ENCODE measurements around the gene TTYH3. TPM values are rescaled to one million over a fixed set of nuclear protein-coding genes. Genes with fewer than 3 reads are reported as not detected.

TTYH3 gene
- polyA plus RNA-seq, 1 donor (not counting 4 experiments of a cell fraction or from before 2014, with no cell fraction given) = 8.5 TPM

- FAIRE-seq (no peak), DNase-seq (ENCODE audit: low read depth, low spot score) (no peak)
- Histone ChIP-seq H3K79me2 (ENCODE audit: control insufficient read depth, insufficient read depth, low read length) (peaks cover 69% of the 10 kb centered on the region), H3K27me3 (ENCODE audit: control insufficient read depth, extremely low read depth, insufficient read depth, low read length) (no peaks in the 10 kb centered on the region), H3K4me3 (ENCODE audit: control insufficient read depth in 2 of 3, extremely low read depth in 1 of 3, insufficient read depth in 2 of 3, low read depth in 1 of 3, low read length in 3 of 3) (no peak overlapping the region), H2AFZ (ENCODE audit: control insufficient read depth, low read length) (no peak overlapping the region), H3K9ac (ENCODE audit: control insufficient read depth, extremely low read depth, insufficient read depth, low read length) (no peak overlapping the region), H3K4me2 (ENCODE audit: control insufficient read depth, extremely low read depth, insufficient read depth, low read depth, low read length) (no peak overlapping the region), H4K20me1 (ENCODE audit: control insufficient read depth, extremely low read depth, insufficient read depth, low read length) (peaks cover 13% of the 10 kb centered on the region), H3K9me3 (ENCODE audit: control insufficient read depth, low read depth, low read length) (no peaks in the 10 kb centered on the region), H3K4me1 (ENCODE audit: control insufficient read depth, extremely low read depth, insufficient read depth, low read length) (peaks cover 29% of the 10 kb centered on the region), H3K9me1 (ENCODE audit: control insufficient read depth, extremely low read depth, insufficient read depth, low read length) (peaks cover 5% of the 10 kb centered on the region), H3K27ac (ENCODE audit: control insufficient read depth, insufficient read depth, low read length) (no peak overlapping the region), H3K36me3 (ENCODE audit: control insufficient read depth in 2 of 2, extremely low read depth in 1 of 2, insufficient read depth in 2 of 2, low read length in 2 of 2) (peaks cover 2 to 3% of the 10 kb centered on the region in 2 experiments)
- dilution Hi-C loops (cut with MboI; ENCODE audit: extremely low pct_ligation_motif_present, low sequenced_read_pairs) = no loop called here
- TF ChIP-seq, protein P1, sequence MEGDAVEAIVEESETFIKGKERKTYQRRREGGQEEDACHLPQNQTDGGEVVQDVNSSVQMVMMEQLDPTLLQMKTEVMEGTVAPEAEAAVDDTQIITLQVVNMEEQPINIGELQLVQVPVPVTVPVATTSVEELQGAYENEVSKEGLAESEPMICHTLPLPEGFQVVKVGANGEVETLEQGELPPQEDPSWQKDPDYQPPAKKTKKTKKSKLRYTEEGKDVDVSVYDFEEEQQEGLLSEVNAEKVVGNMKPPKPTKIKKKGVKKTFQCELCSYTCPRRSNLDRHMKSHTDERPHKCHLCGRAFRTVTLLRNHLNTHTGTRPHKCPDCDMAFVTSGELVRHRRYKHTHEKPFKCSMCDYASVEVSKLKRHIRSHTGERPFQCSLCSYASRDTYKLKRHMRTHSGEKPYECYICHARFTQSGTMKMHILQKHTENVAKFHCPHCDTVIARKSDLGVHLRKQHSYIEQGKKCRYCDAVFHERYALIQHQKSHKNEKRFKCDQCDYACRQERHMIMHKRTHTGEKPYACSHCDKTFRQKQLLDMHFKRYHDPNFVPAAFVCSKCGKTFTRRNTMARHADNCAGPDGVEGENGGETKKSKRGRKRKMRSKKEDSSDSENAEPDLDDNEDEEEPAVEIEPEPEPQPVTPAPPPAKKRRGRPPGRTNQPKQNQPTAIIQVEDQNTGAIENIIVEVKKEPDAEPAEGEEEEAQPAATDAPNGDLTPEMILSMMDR (optimal IDR thresholded peaks at IDR 0.05 in 1 of 3, IDR thresholded peaks at IDR 0.05 in 1 of 3, conservative IDR thresholded peaks at IDR 0.05 in 1 of 3; ENCODE audit: extremely low read depth in 1 of 3, insufficient read depth in 2 of 3, low read length in 3 of 3) = no peak
- no peak for TF ChIP-seq EZH2 (IDR thresholded peaks at IDR 0.05; ENCODE audit: low read length)
Measured at GRCh38 chr7:2637505-2638223, 5.9 kb downstream of the TTYH3 start.

DNA sequence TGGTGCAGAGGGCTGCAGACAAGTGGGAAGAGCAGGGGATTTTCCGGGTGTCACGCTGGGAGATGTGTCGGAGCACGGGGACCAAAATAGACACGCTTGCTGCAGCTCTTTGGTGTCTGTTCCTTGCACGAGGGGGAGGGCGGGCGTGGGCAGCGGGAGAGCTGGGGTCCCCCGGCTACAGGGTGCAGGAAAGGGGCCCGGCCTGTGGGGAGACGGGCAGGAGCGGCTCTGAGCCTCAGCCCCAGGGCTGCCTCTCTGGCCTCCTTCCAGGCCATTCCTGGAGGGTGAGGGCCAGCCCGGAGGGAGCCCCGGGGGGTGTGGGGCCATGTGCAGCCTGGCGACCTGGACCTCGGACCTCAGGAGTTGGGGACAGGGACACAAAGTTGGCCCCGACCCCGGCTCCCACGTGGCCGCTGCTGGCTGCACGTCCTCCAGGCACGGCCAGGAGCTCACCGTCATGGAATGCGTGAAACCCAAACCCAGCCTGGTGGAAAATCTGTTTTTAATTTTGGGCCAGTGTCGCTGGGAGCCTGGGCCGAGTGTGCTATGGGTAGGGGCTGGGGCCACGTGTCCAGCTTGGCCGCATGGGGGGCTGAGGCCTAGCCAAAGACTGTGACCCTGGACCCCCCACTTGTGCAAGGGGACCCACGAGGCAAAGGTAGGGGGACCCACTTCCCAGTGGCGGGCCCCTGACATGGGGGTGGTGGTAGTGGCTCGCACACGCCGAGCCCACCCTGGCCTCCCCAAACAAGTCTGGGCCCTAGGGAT is 6.6 kb downstream of the TTYH3 start:
- Histone ChIP-seq H3K4me2 (ENCODE audit: control insufficient read depth, extremely low read depth, insufficient read depth, low read depth, low read length) (no peak overlapping the region), H3K4me1 (ENCODE audit: control insufficient read depth, extremely low read depth, insufficient read depth, low read length) (peaks cover 23% of the 10 kb centered on the region), H4K20me1 (ENCODE audit: control insufficient read depth, extremely low read depth, insufficient read depth, low read length) (peaks cover 13% of the 10 kb centered on the region), H3K9me1 (ENCODE audit: control insufficient read depth, extremely low read depth, insufficient read depth, low read length) (peaks cover 5% of the 10 kb centered on the region), H3K27me3 (ENCODE audit: control insufficient read depth, extremely low read depth, insufficient read depth, low read length) (no peaks in the 10 kb centered on the region), H3K9ac (ENCODE audit: control insufficient read depth, extremely low read depth, insufficient read depth, low read length) (no peak overlapping the region), H2AFZ (ENCODE audit: control insufficient read depth, low read length) (no peak overlapping the region), H3K9me3 (ENCODE audit: control insufficient read depth, low read depth, low read length) (no peaks in the 10 kb centered on the region), H3K36me3 (ENCODE audit: control insufficient read depth in 2 of 2, extremely low read depth in 1 of 2, insufficient read depth in 2 of 2, low read length in 2 of 2) (peaks cover 2 to 3% of the 10 kb centered on the region in 2 experiments), H3K79me2 (ENCODE audit: control insufficient read depth, insufficient read depth, low read length) (peaks cover 66% of the 10 kb centered on the region), H3K27ac (ENCODE audit: control insufficient read depth, insufficient read depth, low read length) (no peak overlapping the region), H3K4me3 (ENCODE audit: control insufficient read depth in 2 of 3, extremely low read depth in 1 of 3, insufficient read depth in 2 of 3, low read depth in 1 of 3, low read length in 3 of 3) (no peak overlapping the region)
- dilution Hi-C loops (cut with MboI; ENCODE audit: extremely low pct_ligation_motif_present, low sequenced_read_pairs) = no loop called here
- TF ChIP-seq, protein P1 (optimal IDR thresholded peaks at IDR 0.05 in 1 of 3, IDR thresholded peaks at IDR 0.05 in 1 of 3, conservative IDR thresholded peaks at IDR 0.05 in 1 of 3; ENCODE audit: extremely low read depth in 1 of 3, insufficient read depth in 2 of 3, low read length in 3 of 3) = no peak
- no peak for TF ChIP-seq EZH2 (IDR thresholded peaks at IDR 0.05; ENCODE audit: low read length)
- DNase-seq (ENCODE audit: low read depth, low spot score) (no peak), FAIRE-seq (no peak)
